ENCODE measurements around the gene KCNQ1OT1.
A peak's percentile ranks its signal among the peaks of the same experiment; 100 is the strongest.

KCNQ1OT1 gene

GRCh38 chr11:2704896-2705606 lies 5.3 kb upstream of the KCNQ1OT1 start:
- H3K9me3 ChIP-seq (ENCODE audit: control insufficient read depth in 1 of 2, low read length in 2 of 2), result no peaks in the 10 kb centered on the region
- no peak overlapping the region for H3K27ac ChIP-seq (ENCODE audit: low read length)
- H3K27me3 ChIP-seq (ENCODE audit: low read depth, low read length), result no peaks in the 10 kb centered on the region
- H3K4me1 ChIP-seq (ENCODE audit: control insufficient read depth in 1 of 2, insufficient read depth in 2 of 2, low read length in 2 of 2), result peaks cover 0 to 27% of the 10 kb centered on the region in 2 donors
- H3K4me3 ChIP-seq (ENCODE audit: low read depth in 1 of 2, low read length in 2 of 2), result no peak overlapping the region
- H3K36me3 ChIP-seq (ENCODE audit: control insufficient read depth in 1 of 2, insufficient read depth in 2 of 2, low read length in 2 of 2), result no peaks in the 10 kb centered on the region

DNA sequence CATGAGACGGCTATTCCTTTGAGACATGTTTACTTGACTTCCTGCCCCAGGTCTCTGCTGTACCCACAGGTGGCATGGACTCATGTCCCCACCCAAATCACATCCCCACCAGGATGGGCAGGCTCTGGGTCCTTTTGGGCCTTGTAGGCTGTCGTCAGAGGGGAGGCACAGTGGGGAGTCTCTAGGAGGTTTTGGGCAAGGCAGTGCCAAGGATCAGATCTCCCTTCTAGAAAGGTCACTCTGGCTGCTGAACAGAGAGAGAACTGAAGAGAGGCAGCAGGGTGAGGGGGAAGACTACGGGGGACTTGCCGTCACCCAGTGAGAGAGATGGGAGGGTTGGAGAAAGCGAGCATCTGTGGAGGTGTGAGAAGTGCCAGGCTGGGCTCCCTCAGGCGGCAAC lies 4.6 kb upstream of the KCNQ1OT1 start:
- H3K27me3 ChIP-seq (ENCODE audit: low read depth, low read length), result no peaks in the 10 kb centered on the region
- H3K27ac ChIP-seq (ENCODE audit: low read length), result no peak overlapping the region
- H3K36me3 ChIP-seq (ENCODE audit: control insufficient read depth in 1 of 2, insufficient read depth in 2 of 2, low read length in 2 of 2), result no peaks in the 10 kb centered on the region
- H3K4me1 ChIP-seq (ENCODE audit: control insufficient read depth in 1 of 2, insufficient read depth in 2 of 2, low read length in 2 of 2), result peaks cover 0 to 24% of the 10 kb centered on the region in 2 donors
- H3K9me3 ChIP-seq (ENCODE audit: control insufficient read depth in 1 of 2, low read length in 2 of 2), result no peaks in the 10 kb centered on the region
- no peak overlapping the region for H3K4me3 ChIP-seq (ENCODE audit: low read depth in 1 of 2, low read length in 2 of 2)

DNA sequence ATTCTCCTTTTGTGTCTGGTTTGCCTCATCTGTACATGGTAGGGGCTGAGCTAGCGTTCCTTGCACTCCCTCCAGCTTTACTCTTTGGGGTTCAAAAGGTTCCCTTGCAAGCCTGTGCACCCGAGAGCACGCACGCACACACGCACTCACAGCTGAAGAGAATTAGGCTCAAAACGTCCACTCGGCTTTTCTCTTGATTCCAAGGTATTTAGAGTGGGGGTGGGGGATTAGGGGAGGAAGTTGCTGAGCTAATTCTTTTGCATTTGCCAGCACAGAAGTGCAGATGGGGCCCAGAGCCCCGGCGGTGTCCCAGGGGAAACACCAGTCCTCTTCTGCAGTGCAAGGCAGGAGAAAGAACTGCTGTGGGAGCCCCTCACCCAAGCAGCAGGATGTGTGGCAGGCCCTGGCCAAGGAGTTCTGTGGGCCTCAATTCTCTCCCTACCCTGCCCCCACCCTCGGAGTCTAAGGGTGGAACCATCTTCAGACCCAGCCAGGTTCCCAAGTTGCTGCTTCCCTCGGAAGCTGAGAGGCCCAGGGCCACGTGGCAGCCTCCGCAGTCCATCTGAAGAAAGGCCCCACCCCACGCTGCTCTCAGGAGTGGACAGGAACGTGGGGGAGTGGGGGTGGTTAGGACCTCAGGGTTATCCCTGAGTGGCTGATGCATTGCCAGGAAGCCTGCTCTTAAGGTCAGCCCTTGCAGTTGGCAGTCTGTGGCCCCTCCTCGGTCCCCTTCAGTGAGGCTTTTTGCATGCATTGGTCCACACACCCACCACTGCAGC lies 3.8 kb upstream of the KCNQ1OT1 start:
- Histone ChIP-seq H3K9me3 (ENCODE audit: control insufficient read depth in 1 of 2, low read length in 2 of 2) (no peaks in the 10 kb centered on the region), H3K27me3 (ENCODE audit: low read depth, low read length) (no peaks in the 10 kb centered on the region), H3K4me1 (ENCODE audit: control insufficient read depth in 1 of 2, insufficient read depth in 2 of 2, low read length in 2 of 2) (peaks cover 0 to 22% of the 10 kb centered on the region in 2 donors), H3K27ac (ENCODE audit: low read length) (no peak overlapping the region), H3K36me3 (ENCODE audit: control insufficient read depth in 1 of 2, insufficient read depth in 2 of 2, low read length in 2 of 2) (no peaks in the 10 kb centered on the region), H3K4me3 (ENCODE audit: low read depth in 1 of 2, low read length in 2 of 2) (no peak overlapping the region)

DNA sequence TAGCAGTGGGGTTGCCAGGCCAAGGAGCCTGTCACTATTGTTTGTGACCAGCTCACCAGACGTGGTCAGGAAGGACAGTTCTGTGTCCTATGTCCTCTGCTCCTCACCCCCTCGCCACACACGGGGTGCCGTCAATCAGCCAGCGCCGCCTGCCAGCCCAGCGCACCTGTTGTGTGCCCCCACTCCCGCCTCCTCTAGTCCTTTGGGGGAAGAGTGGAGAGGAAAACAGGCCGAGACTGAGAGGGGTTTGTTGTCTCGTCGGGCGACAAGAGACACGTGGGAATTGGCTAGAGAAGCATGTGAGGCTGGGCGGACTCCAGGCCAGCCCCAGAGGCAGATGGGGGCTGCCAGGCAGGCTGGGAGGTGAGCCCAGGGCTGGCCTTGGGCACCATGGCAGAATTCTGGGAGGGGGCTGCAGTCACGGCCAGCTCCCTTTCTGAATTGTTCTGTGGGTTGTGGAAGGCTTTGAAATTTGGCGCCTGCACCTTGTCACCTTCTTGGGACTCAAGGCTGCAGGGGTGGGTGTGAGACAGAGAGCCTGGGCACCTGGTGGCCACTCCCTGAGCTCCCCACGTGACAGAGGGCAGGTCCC lies 3.1 kb upstream of the KCNQ1OT1 start:
- Histone ChIP-seq H3K27me3 (ENCODE audit: low read depth, low read length) (no peaks in the 10 kb centered on the region), H3K9me3 (ENCODE audit: control insufficient read depth in 1 of 2, low read length in 2 of 2) (no peaks in the 10 kb centered on the region), H3K4me1 (ENCODE audit: control insufficient read depth in 1 of 2, insufficient read depth in 2 of 2, low read length in 2 of 2) (peaks cover 0 to 16% of the 10 kb centered on the region in 2 donors), H3K36me3 (ENCODE audit: control insufficient read depth in 1 of 2, insufficient read depth in 2 of 2, low read length in 2 of 2) (no peaks in the 10 kb centered on the region), H3K27ac (ENCODE audit: low read length) (no peak overlapping the region), H3K4me3 (ENCODE audit: low read depth in 1 of 2, low read length in 2 of 2) (no peak overlapping the region)

- H3K4me3 ChIP-seq (ENCODE audit: low read depth in 1 of 2, low read length in 2 of 2), result no peak overlapping the region
- H3K27me3 ChIP-seq (ENCODE audit: low read depth, low read length), result no peaks in the 10 kb centered on the region
- H3K4me1 ChIP-seq (ENCODE audit: control insufficient read depth in 1 of 2, insufficient read depth in 2 of 2, low read length in 2 of 2), result peaks cover 0 to 17% of the 10 kb centered on the region in 2 donors
- no peaks in the 10 kb centered on the region for H3K36me3 ChIP-seq (ENCODE audit: control insufficient read depth in 1 of 2, insufficient read depth in 2 of 2, low read length in 2 of 2)
- no peaks in the 10 kb centered on the region for H3K9me3 ChIP-seq (ENCODE audit: control insufficient read depth in 1 of 2, low read length in 2 of 2)
- H3K27ac ChIP-seq (ENCODE audit: low read length), result no peak overlapping the region
Observed at GRCh38 chr11:2701898-2702434, 2.2 kb upstream of the KCNQ1OT1 start.

- H3K9me3 ChIP-seq (ENCODE audit: control insufficient read depth in 1 of 2, low read length in 2 of 2), result no peaks in the 10 kb centered on the region
- H3K36me3 ChIP-seq (ENCODE audit: control insufficient read depth in 1 of 2, insufficient read depth in 2 of 2, low read length in 2 of 2), result no peaks in the 10 kb centered on the region
- H3K27ac ChIP-seq (ENCODE audit: low read length), result peak overlapping the region; percentile 60
- no peaks in the 10 kb centered on the region for H3K27me3 ChIP-seq (ENCODE audit: low read depth, low read length)
- H3K4me1 ChIP-seq (ENCODE audit: control insufficient read depth in 1 of 2, insufficient read depth in 2 of 2, low read length in 2 of 2), result peaks cover 0 to 17% of the 10 kb centered on the region in 2 donors
- H3K4me3 ChIP-seq (ENCODE audit: low read depth in 1 of 2, low read length in 2 of 2), result no peak overlapping the region
Observed at GRCh38 chr11:2701230-2701629, 1.4 kb upstream of the KCNQ1OT1 start.

- H3K4me1 ChIP-seq (ENCODE audit: control insufficient read depth in 1 of 2, insufficient read depth in 2 of 2, low read length in 2 of 2), result peaks cover 0 to 17% of the 10 kb centered on the region in 2 donors
Observed at GRCh38 chr11:2700415-2701211, 819 bp upstream of the KCNQ1OT1 start.

GRCh38 chr11:2699185-2699530 lies 636 bp downstream of the KCNQ1OT1 start:
- H3K4me1 ChIP-seq (ENCODE audit: control insufficient read depth in 1 of 2, insufficient read depth in 2 of 2, low read length in 2 of 2), result peaks cover 0 to 25% of the 10 kb centered on the region in 2 donors
- H3K27ac ChIP-seq (ENCODE audit: low read length), result no peak overlapping the region
- H3K27me3 ChIP-seq (ENCODE audit: low read depth, low read length), result no peaks in the 10 kb centered on the region
- H3K9me3 ChIP-seq (ENCODE audit: control insufficient read depth in 1 of 2, low read length in 2 of 2), result no peaks in the 10 kb centered on the region
- H3K36me3 ChIP-seq (ENCODE audit: control insufficient read depth in 1 of 2, insufficient read depth in 2 of 2, low read length in 2 of 2), result no peaks in the 10 kb centered on the region
- H3K4me3 ChIP-seq (ENCODE audit: low read depth in 1 of 2, low read length in 2 of 2), result peak overlapping the region; percentile 68 to 74

More at GRCh38 chr11:2700415-2701211, 819 bp upstream of the KCNQ1OT1 start:
- Histone ChIP-seq H3K36me3 (ENCODE audit: control insufficient read depth in 1 of 2, insufficient read depth in 2 of 2, low read length in 2 of 2) (no peaks in the 10 kb centered on the region), H3K9me3 (ENCODE audit: control insufficient read depth in 1 of 2, low read length in 2 of 2) (no peaks in the 10 kb centered on the region), H3K27me3 (ENCODE audit: low read depth, low read length) (no peaks in the 10 kb centered on the region), H3K4me3 (ENCODE audit: low read depth in 1 of 2, low read length in 2 of 2) (peak overlapping the region; percentile 7 to 68), H3K27ac (ENCODE audit: low read length) (peak overlapping the region; percentile 60)

- Histone ChIP-seq H3K4me1 (ENCODE audit: control insufficient read depth in 1 of 2, insufficient read depth in 2 of 2, low read length in 2 of 2) (peaks cover 0 to 26% of the 10 kb centered on the region in 2 donors), H3K9me3 (ENCODE audit: control insufficient read depth in 1 of 2, low read length in 2 of 2) (no peaks in the 10 kb centered on the region), H3K27me3 (ENCODE audit: low read depth, low read length) (no peaks in the 10 kb centered on the region), H3K36me3 (ENCODE audit: control insufficient read depth in 1 of 2, insufficient read depth in 2 of 2, low read length in 2 of 2) (no peaks in the 10 kb centered on the region), H3K4me3 (ENCODE audit: low read depth in 1 of 2, low read length in 2 of 2) (peak overlapping the region; percentile 68 to 74), H3K27ac (ENCODE audit: low read length) (no peak overlapping the region)
Observed at GRCh38 chr11:2698386-2699184, 1.2 kb downstream of the KCNQ1OT1 start.

DNA sequence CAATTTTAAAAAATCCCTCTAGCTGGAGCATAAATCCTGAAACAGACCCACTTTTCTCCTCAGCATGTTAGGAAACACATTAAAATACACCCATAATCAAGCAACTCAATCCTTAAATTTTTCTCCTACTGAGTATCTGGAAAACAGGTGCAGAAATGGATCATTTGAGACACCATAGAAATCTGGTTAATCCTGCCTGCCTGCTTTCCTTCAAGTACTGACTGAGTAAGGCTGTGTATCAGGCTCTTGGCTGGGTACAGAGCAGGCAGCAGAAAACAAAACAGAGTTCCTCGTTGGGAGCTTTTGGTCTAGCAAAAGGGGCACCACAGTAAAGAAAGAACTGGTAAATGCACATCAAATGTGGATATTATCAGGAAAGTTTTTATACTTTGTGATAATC lies 1.9 kb downstream of the KCNQ1OT1 start:
- Histone ChIP-seq H3K9me3 (ENCODE audit: control insufficient read depth in 1 of 2, low read length in 2 of 2) (no peaks in the 10 kb centered on the region), H3K27me3 (ENCODE audit: low read depth, low read length) (no peaks in the 10 kb centered on the region), H3K36me3 (ENCODE audit: control insufficient read depth in 1 of 2, insufficient read depth in 2 of 2, low read length in 2 of 2) (no peaks in the 10 kb centered on the region), H3K4me1 (ENCODE audit: control insufficient read depth in 1 of 2, insufficient read depth in 2 of 2, low read length in 2 of 2) (peaks cover 0 to 22% of the 10 kb centered on the region in 2 donors), H3K27ac (ENCODE audit: low read length) (no peak overlapping the region), H3K4me3 (ENCODE audit: low read depth in 1 of 2, low read length in 2 of 2) (peak overlapping the region; percentile 68 to 74)
